Body of pancreas (tissue), 4 donors: ENCODE data around the gene ACTR3C. TPM values are rescaled to one million over a fixed set of nuclear protein-coding genes. Genes with fewer than 3 reads are reported as not detected.
A peak's percentile ranks its signal among the peaks of the same experiment; 100 is the strongest.

Experiments used
- ATAC-seq: fragments of 150-250 bp; one replicate; pipeline ENCODE4 v1.9.1; 2016
- DNase-seq, 4 donors: peaks; one replicate each; pipeline ENCODE4 v3.0.0-alpha.2; 2019
- H3K27ac ChIP-seq, 4 donors: fragments of 200-600 bp; sonication (generic); 1 replicate in 3 of 4; 2 replicates in 1 of 4; pipeline versions ENCODE4 v1.5.1 to v1.6.1; 2016 to 2019; ENCODE audit warnings: mild to moderate bottlenecking in 1 of 4, mixed read lengths in 1 of 4, moderate library complexity in 1 of 4
- H3K27me3 ChIP-seq, 2 donors: fragments of 200-600 bp; sonication (generic); one replicate each; pipeline ENCODE4 v1.6.0; 2016; ENCODE audit warnings: mild to moderate bottlenecking in 1 of 2
- H3K36me3 ChIP-seq, 2 donors: fragments of 200-600 bp; sonication (generic); replicated peaks in 1 of 2; 2 replicates each; pipeline ENCODE4 v1.5.1; 2016; ENCODE audit warnings: low read depth in 2 of 2; ENCODE audit not compliant: insufficient read depth in 1 of 2
- H3K4me1 ChIP-seq: fragments of 200-600 bp; sonication (generic); one replicate; pipeline ENCODE4 v1.6.0; 2016
- H3K4me3 ChIP-seq, 2 donors: fragments of 200-600 bp; sonication (generic); 1 replicate in 1 of 2; 2 replicates in 1 of 2; pipeline ENCODE4 v1.5.1; 2016 to 2019
- H3K9me3 ChIP-seq, 3 donors: fragments of 200-600 bp; sonication (generic); 1 replicate in 2 of 3; 2 replicates in 1 of 3; pipeline ENCODE4 v1.5.1; 2016
- POLR2A ChIP-seq, 3 donors: fragments of 450-650 bp; IDR thresholded peaks; one replicate each; pipeline ENCODE4 v1.6.1; 2016; ENCODE audit warnings: antibody characterized with exemption in 3 of 3, mild to moderate bottlenecking in 2 of 3
- WGBS, 2 donors: methylation state at CpG; one replicate each; pipeline ENCODE4 v1.1.5; 2017; 5-methylcytosine and 5-hydroxymethylcytosine counted together
- intact Hi-C: fragments of 100-400 bp; cut with DNase I; formaldehyde crosslinking; loops from one replicate; pipeline ENCODE4 v1.15.1; 2023
- total RNA-seq, 2 donors: library from RNA; depleted of rRNA; stranded (reverse); fragments of >200 nt; gene quantifications; one replicate each; pipeline ENCODE4 v1.1.0, GENCODE V29; 2016
- TF ChIP-seq, protein P1 (sequence below), 7 experiments: fragments of 450-650 bp in 4 of 7; fragments of 200-600 bp in 3 of 7; sonication (generic) in 3 of 7; IDR thresholded peaks; one replicate each; pipeline ENCODE4 v1.5.1; 2016 to 2019; ENCODE audit warnings: antibody characterized with exemption in 7 of 7

ACTR3C gene
- total RNA-seq, 2 donors from 2014 or later, result 35.5 to 69.9 TPM

GRCh38 chr7:150337179-150337578 is 13.8 kb upstream of the ACTR3C start:
- WGBS, 2 donors, result 40 to 42% methylated on average over 3 to 18 of the region's 18 CpGs
- H3K9me3 ChIP-seq, result no peaks in the 10 kb centered on the region
- no peaks in the 10 kb centered on the region for H3K36me3 ChIP-seq
- H3K4me1 ChIP-seq, result peaks cover 70% of the 10 kb centered on the region
- intact Hi-C loops, result no loop called here
- H3K4me3 ChIP-seq, result no peak overlapping the region
- DNase-seq (peak; percentile 81 to 92 (median 84)), ATAC-seq (peak; percentile 69)
- peak overlapping the region; percentile 77 to 83 (median 81) for H3K27ac ChIP-seq
- no peaks in the 10 kb centered on the region for H3K27me3 ChIP-seq
- TF ChIP-seq POLR2A (IDR thresholded peaks at IDR 0.05), result peak; percentile 37 to 65 (median 54)
- TF ChIP-seq, protein P1, sequence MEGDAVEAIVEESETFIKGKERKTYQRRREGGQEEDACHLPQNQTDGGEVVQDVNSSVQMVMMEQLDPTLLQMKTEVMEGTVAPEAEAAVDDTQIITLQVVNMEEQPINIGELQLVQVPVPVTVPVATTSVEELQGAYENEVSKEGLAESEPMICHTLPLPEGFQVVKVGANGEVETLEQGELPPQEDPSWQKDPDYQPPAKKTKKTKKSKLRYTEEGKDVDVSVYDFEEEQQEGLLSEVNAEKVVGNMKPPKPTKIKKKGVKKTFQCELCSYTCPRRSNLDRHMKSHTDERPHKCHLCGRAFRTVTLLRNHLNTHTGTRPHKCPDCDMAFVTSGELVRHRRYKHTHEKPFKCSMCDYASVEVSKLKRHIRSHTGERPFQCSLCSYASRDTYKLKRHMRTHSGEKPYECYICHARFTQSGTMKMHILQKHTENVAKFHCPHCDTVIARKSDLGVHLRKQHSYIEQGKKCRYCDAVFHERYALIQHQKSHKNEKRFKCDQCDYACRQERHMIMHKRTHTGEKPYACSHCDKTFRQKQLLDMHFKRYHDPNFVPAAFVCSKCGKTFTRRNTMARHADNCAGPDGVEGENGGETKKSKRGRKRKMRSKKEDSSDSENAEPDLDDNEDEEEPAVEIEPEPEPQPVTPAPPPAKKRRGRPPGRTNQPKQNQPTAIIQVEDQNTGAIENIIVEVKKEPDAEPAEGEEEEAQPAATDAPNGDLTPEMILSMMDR (IDR thresholded peaks at IDR 0.05), result peak in 1 of 7 experiments; percentile 3

DNA sequence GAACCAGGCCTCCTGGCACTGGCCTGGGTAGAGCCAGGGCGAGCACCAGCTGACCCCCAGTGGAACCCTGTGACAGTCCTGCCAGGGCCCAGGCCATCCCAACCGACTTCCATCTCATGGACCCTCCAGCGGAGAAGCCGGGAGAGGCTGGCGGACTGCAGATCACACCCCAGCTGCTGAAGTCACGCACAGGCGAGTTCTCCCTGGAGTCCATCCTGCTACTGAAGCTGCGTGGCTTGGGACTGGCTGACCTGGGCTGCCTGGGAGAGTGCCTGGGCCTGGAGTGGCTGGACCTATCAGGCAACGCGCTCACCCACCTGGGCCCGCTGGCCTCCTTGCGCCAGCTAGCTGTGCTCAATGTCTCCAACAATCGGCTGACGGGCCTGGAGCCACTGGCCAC is 13.4 kb upstream of the ACTR3C start:
- peaks cover 66% of the 10 kb centered on the region for H3K4me1 ChIP-seq
- no peaks in the 10 kb centered on the region for H3K9me3 ChIP-seq
- DNase-seq (no peak), ATAC-seq (no peak)
- TF ChIP-seq, protein P1 (IDR thresholded peaks at IDR 0.05), result peak in 1 of 7 experiments; percentile 4
- TF ChIP-seq POLR2A (IDR thresholded peaks at IDR 0.05), result no peak
- no peak overlapping the region for H3K4me3 ChIP-seq
- H3K27me3 ChIP-seq, result no peaks in the 10 kb centered on the region
- 68 to 100% methylated on average over 1 to 14 of the region's 14 CpGs for WGBS, 2 donors
- intact Hi-C loops, result no loop called here
- peak overlapping the region; percentile 77 to 83 (median 81) for H3K27ac ChIP-seq
- H3K36me3 ChIP-seq, result no peaks in the 10 kb centered on the region

GRCh38 chr7:150335774-150336112 is 12.4 kb upstream of the ACTR3C start:
- WGBS, 2 donors, result 39 to 40% methylated on average over 6 of the region's 6 CpGs
- no peak overlapping the region for H3K4me3 ChIP-seq
- no peaks in the 10 kb centered on the region for H3K36me3 ChIP-seq
- no peaks in the 10 kb centered on the region for H3K27me3 ChIP-seq
- H3K4me1 ChIP-seq, result peaks cover 62% of the 10 kb centered on the region
- DNase-seq, result peak; percentile 78 to 84 (median 82)
- intact Hi-C loops, result no loop called here
- TF ChIP-seq POLR2A (IDR thresholded peaks at IDR 0.05), result no peak
- TF ChIP-seq, protein P1 (IDR thresholded peaks at IDR 0.05), result no peak
- peak; percentile 56 for ATAC-seq
- no peaks in the 10 kb centered on the region for H3K9me3 ChIP-seq
- peak overlapping the region; percentile 77 to 83 (median 81) for H3K27ac ChIP-seq

- peak in 3 of 4 donors; percentile 59 to 68 (median 62) for DNase-seq
- ATAC-seq, result peak; percentile 31
- no peaks in the 10 kb centered on the region for H3K9me3 ChIP-seq
- intact Hi-C loops, result no loop called here
- no peak for TF ChIP-seq POLR2A (IDR thresholded peaks at IDR 0.05)
- TF ChIP-seq, protein P1 (IDR thresholded peaks at IDR 0.05), result no peak
- no peaks in the 10 kb centered on the region for H3K36me3 ChIP-seq
- no peaks in the 10 kb centered on the region for H3K27me3 ChIP-seq
- WGBS, 2 donors, result 23 to 46% methylated on average over 7 of the region's 7 CpGs
- peak overlapping the region; percentile 77 to 83 (median 81) for H3K27ac ChIP-seq
- H3K4me1 ChIP-seq, result peaks cover 59% of the 10 kb centered on the region
- H3K4me3 ChIP-seq, result no peak overlapping the region
These were observed 11.9 kb upstream of the ACTR3C start for GRCh38 chr7:150335108-150335773.

GRCh38 chr7:150334108-150334507 is 10.8 kb upstream of the ACTR3C start:
- no peak for DNase-seq
- no peaks in the 10 kb centered on the region for H3K36me3 ChIP-seq
- H3K27me3 ChIP-seq, result no peaks in the 10 kb centered on the region
- no peak overlapping the region for H3K4me3 ChIP-seq
- ATAC-seq, result no peak
- peak overlapping the region; percentile 36 to 83 (median 78) for H3K27ac ChIP-seq
- intact Hi-C loops, result no loop called here
- H3K9me3 ChIP-seq, result no peaks in the 10 kb centered on the region
- TF ChIP-seq POLR2A (IDR thresholded peaks at IDR 0.05), result no peak
- TF ChIP-seq, protein P1 (IDR thresholded peaks at IDR 0.05), result no peak
- 91 to 93% methylated on average over 8 of the region's 8 CpGs for WGBS, 2 donors
- peaks cover 47% of the 10 kb centered on the region for H3K4me1 ChIP-seq
